ENCODE measurements around the gene LRRC38.
"Not testable (repeated sequence)": the region's sequence is repeated elsewhere in the genome, so short reads cannot be mapped to it uniquely, and the experiment has no call there.

Gene LRRC38

GRCh38 chr1:13461977-13462376 lies 51.8 kb downstream of the LRRC38 start:
- DNase-seq (ENCODE audit: low spot score) = no peak

GRCh38 chr1:13456904-13457532 lies 56.8 kb downstream of the LRRC38 start:
- DNase-seq (ENCODE audit: low spot score) = no peak

GRCh38 chr1:13451399-13451965 lies 62.3 kb downstream of the LRRC38 start:
- DNase-seq (ENCODE audit: low spot score) = no peak

- no peak for DNase-seq (ENCODE audit: low spot score)
Measured at GRCh38 chr1:13450204-13450603, 63.6 kb downstream of the LRRC38 start.

GRCh38 chr1:13443335-13443979 lies 70.3 kb downstream of the LRRC38 start:
- no peak for DNase-seq (ENCODE audit: low spot score)

GRCh38 chr1:13439104-13439783 lies 74.6 kb downstream of the LRRC38 start:
- DNase-seq (ENCODE audit: low spot score) = not testable (repeated sequence)

- DNase-seq (ENCODE audit: low spot score) = no peak
Measured at GRCh38 chr1:13435458-13435857, 78.3 kb downstream of the LRRC38 start.

- not testable (repeated sequence) for DNase-seq (ENCODE audit: low spot score)
Measured at GRCh38 chr1:13433694-13434358, 80.0 kb downstream of the LRRC38 start.

- DNase-seq (ENCODE audit: low spot score) = no peak
Measured at GRCh38 chr1:13432251-13432650, 81.6 kb downstream of the LRRC38 start.

GRCh38 chr1:13430495-13430894 lies 83.3 kb downstream of the LRRC38 start:
- DNase-seq (ENCODE audit: low spot score) = no peak

Measured in kidney capillary endothelial cell (primary cell).